Brain microvascular endothelial cell (primary cell): ENCODE results near the gene ACAT2.
"Not testable (repeated sequence)": the region's sequence is repeated elsewhere in the genome, so short reads cannot be mapped to it uniquely, and the experiment has no call there.

Experiments used
- DNase-seq: peaks from one replicate; pipeline ENCODE4 v3.0.0-alpha.2; 2020
- H3K27ac ChIP-seq: fragments of 250-450 bp; sonication (Bioruptor Pico); 2 replicates; pipeline ENCODE4 v1.5.1; 2020; ENCODE audit warnings: mild to moderate bottlenecking, moderate library complexity
- H3K27me3 ChIP-seq: fragments of 250-450 bp; sonication (Bioruptor Pico); replicated peaks from 2 replicates; pipeline ENCODE4 v1.5.1; 2020; ENCODE audit warnings: mild to moderate bottlenecking
- H3K36me3 ChIP-seq: fragments of 250-450 bp; sonication (Bioruptor Pico); replicated peaks from 2 replicates; pipeline ENCODE4 v1.5.1; 2020; ENCODE audit warnings: mild to moderate bottlenecking
- H3K4me3 ChIP-seq: 2 replicates; pipeline ENCODE4 v1.5.1; 2011; ENCODE audit warnings: low read depth, mild to moderate bottlenecking, control low read depth, low read length, moderate library complexity
- in situ Hi-C: cut with HindIII; loops from 2 replicates; pipeline ENCODE4 v1.10.0; 2017; ENCODE audit warnings: low sequenced_read_pairs, low pct_ligation_motif_present
- TF ChIP-seq, protein P1 (sequence below): IDR thresholded peaks from 2 replicates; pipeline ENCODE4 v1.5.1; 2011; ENCODE audit warnings: low read depth, mild to moderate bottlenecking, moderate library complexity, low read length, control low read depth, inconsistent platforms; ENCODE audit errors: missing control alignments

Gene ACAT2

DNA sequence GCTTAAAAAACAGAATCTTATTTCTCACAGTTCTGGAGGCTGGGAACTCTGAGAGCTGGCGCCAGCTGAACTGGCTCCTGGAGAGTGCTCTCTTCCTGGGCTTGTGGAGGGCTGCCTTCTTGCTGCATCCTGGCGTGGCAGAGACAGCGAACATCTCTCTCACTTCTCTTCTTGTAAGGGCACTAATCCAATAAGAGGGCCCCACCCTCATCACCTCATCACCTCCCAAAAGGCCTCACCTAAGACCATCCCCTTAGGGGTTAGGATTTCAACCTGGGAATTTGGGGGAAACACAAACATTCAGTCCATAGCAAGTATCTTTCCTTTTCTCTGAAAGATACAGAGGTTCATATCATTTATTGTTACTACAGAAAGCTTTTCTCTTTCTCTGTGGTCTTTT is 62.1 kb downstream of the ACAT2 start:
- no peak overlapping the region for H3K4me3 ChIP-seq
- no peaks in the 10 kb centered on the region for H3K27me3 ChIP-seq
- TF ChIP-seq, protein P1, sequence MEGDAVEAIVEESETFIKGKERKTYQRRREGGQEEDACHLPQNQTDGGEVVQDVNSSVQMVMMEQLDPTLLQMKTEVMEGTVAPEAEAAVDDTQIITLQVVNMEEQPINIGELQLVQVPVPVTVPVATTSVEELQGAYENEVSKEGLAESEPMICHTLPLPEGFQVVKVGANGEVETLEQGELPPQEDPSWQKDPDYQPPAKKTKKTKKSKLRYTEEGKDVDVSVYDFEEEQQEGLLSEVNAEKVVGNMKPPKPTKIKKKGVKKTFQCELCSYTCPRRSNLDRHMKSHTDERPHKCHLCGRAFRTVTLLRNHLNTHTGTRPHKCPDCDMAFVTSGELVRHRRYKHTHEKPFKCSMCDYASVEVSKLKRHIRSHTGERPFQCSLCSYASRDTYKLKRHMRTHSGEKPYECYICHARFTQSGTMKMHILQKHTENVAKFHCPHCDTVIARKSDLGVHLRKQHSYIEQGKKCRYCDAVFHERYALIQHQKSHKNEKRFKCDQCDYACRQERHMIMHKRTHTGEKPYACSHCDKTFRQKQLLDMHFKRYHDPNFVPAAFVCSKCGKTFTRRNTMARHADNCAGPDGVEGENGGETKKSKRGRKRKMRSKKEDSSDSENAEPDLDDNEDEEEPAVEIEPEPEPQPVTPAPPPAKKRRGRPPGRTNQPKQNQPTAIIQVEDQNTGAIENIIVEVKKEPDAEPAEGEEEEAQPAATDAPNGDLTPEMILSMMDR = no peak
- in situ Hi-C loops = no loop called here
- DNase-seq = no peak
- H3K36me3 ChIP-seq = no peaks in the 10 kb centered on the region
- no peak overlapping the region for H3K27ac ChIP-seq

GRCh38 chr6:159824690-159825089 is 62.8 kb downstream of the ACAT2 start:
- H3K4me3 ChIP-seq, H3K27me3 ChIP-seq, in situ Hi-C loops, H3K27ac ChIP-seq, H3K36me3 ChIP-seq, DNase-seq: not testable (repeated sequence)

DNA sequence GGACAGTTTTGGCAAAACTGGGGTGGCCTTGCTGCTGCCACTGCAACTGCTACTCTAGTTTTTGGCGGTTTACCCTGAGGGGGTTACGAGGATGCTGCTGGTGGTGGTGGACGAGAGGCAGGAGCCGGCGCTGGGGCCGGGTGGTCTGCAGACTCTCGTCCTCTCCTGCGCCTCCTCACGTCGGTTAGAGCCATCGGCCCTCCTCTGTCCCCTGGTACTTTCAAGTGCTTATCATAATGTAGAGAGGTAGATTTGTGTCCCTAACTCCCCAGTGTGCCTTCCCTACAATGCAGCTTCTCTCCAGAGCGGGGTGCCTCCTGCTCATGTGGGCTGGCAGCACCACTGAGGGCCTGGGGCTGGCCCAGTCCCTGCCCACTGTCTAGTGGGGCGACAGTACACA is 64.2 kb downstream of the ACAT2 start:
- no peaks in the 10 kb centered on the region for H3K36me3 ChIP-seq
- TF ChIP-seq, protein P1 = no peak
- H3K27ac ChIP-seq = no peak overlapping the region
- H3K4me3 ChIP-seq = no peak overlapping the region
- in situ Hi-C loops = no loop called here
- DNase-seq = no peak
- H3K27me3 ChIP-seq = no peaks in the 10 kb centered on the region

DNA sequence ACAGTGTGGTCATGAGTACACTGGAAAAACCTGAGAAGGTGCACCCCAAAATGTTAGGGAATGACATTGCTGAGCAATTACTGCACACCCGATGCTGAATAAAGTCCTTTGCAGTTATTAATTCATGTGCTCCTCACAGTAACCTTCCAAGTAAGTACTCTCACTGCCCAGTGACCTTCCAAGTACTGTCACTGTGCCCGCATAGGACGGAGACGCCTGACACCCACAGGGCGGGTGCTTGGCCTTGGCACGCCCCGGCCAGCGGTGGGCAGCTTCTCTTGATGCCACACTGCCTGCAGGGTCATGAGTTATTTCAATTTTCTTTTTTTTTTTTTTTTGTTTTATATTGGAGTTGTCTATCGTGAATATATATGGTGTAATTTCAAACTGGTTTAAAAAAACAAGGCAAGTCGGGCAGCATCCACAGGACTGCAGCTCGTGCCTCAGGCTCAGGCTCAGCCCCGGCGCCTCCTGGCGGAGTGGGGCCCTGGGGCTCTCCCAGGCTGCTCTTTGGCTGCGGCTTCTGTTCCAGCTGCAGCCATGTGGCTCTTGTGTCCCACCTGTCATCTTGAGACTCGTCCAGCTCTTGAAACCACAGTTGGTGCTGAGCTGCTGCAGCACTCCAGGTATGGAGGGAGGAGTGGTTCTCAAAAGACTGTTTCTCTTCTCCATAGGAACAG is 65.3 kb downstream of the ACAT2 start:
- Histone ChIP-seq H3K27me3 (no peaks in the 10 kb centered on the region), H3K36me3 (no peaks in the 10 kb centered on the region), H3K27ac (no peak overlapping the region), H3K4me3 (no peak overlapping the region)
- in situ Hi-C loops = no loop called here
- no peak for DNase-seq
- TF ChIP-seq, protein P1 = no peak

GRCh38 chr6:159828074-159828473 is 66.2 kb downstream of the ACAT2 start:
- Histone ChIP-seq H3K27me3 (no peaks in the 10 kb centered on the region), H3K4me3 (no peak overlapping the region), H3K36me3 (no peaks in the 10 kb centered on the region), H3K27ac (no peak overlapping the region)
- in situ Hi-C loops = no loop called here
- no peak for DNase-seq
- TF ChIP-seq, protein P1 = no peak
